K562 (cell line): ENCODE results near the gene LEMD1. TPM values are rescaled to one million over a fixed set of nuclear protein-coding genes. Genes with fewer than 3 reads are reported as not detected.

Experiments
- CHD7 ChIP-seq: fragments of 200-600 bp; sonication (generic); IDR thresholded peaks from one replicate; pipeline ENCODE4 v1.6.1; 2012; ENCODE audit warnings: mild to moderate bottlenecking, low read depth, low read length, inconsistent platforms
- E2F4 ChIP-seq: sonication (generic); formaldehyde crosslinking; IDR thresholded peaks from 2 replicates; pipeline ENCODE4 v1.8.0; 2022; ENCODE audit warnings: mild to moderate bottlenecking, low read depth, missing genetic modification reagents
- HCFC1 ChIP-seq: IDR thresholded peaks from 2 replicates; pipeline ENCODE4 v1.6.1; 2012; ENCODE audit warnings: low read depth, low read length, improper control_type of control experiment
- POU5F1 ChIP-seq: fragments of 150-350 bp; IDR thresholded peaks from 2 replicates; pipeline ENCODE4 v1.6.1; 2014; ENCODE audit warnings: borderline replicate concordance, low read length, low read depth, mild to moderate bottlenecking; ENCODE audit not compliant: partially characterized antibody
- SNIP1 ChIP-seq: fragments of 450-650 bp; IDR thresholded peaks from 2 replicates; pipeline ENCODE4 v1.7.1; 2017; ENCODE audit warnings: low read depth, mild to moderate bottlenecking
- ZNF133 ChIP-seq: fragments of 250-450 bp; sonication (Bioruptor Pico); IDR thresholded peaks from 2 replicates; pipeline ENCODE4 v1.4.0; 2020; ENCODE audit warnings: mild to moderate bottlenecking
- polyA plus RNA-seq, 8 experiments: library from polyadenylated mRNA; depleted of rRNA in 4 of 8; stranded (reverse) in 5 of 8; unstranded in 3 of 8; fragments of >200 nt; fragmentation: Nextera tagmentation in 2 of 8; fragmentation: Illumina TruSeq in 1 of 8; extraction: Ambion mirVana in 2 of 8; extraction: Trizol in 1 of 8; gene quantifications; 2 replicates each; pipeline versions ENCODE4 v1.2.1 to v1.2.3, GENCODE V29; 2011 to 2014; ENCODE audit warnings: inconsistent platforms in 1 of 8, missing spikeins in 1 of 8
- total RNA-seq, 7 experiments: library from RNA; depleted of rRNA in 6 of 7; stranded (reverse); fragments of >200 nt in 6 of 7; fragmentation: Illumina TruSeq in 2 of 7; extraction: Trizol in 2 of 7; gene quantifications; 2 replicates each; pipeline versions ENCODE4 v1.2.1 to v1.2.3, GENCODE V29; 2011 to 2021; ENCODE audit warnings: low replicate concordance in 1 of 7

The LEMD1 gene
- total and polyA plus RNA-seq, 9 of the 15 experiments (the other 6 are each of a cell fraction or from before 2014, with no cell fraction given) = 0.11 to 2.4 (median 0.57) TPM; not detected in 1

- TF ChIP-seq CHD7 (no peak), SNIP1 (no peak), E2F4 (CRISPR knock-in tag) (peak; percentile 63; the same call in 1 of the 2 replicates), HCFC1 (0 out of 2 replicates have a peak, but pooled peaks have one; percentile 32), ZNF133 (CRISPR knock-in tag) (no peak), POU5F1 (no peak)
These were observed 37.1 kb upstream of the LEMD1 start (continued) for GRCh38 chr1:205458777-205459566.
